Measurements from ENCODE around the gene DIAPH2.
A peak's percentile ranks its signal among the peaks of the same experiment; 100 is the strongest.
"Not testable (repeated sequence)": the region's sequence is repeated elsewhere in the genome, so short reads cannot be mapped to it uniquely, and the experiment has no call there.

The DIAPH2 gene

GRCh38 chrX:96684339-96685209 lies at the start of gene DIAPH2:
DIAPH2 (plus strand) TSS chrX:96684842.
- peak; percentile 23 to 47 for DNase-seq (ENCODE audit: low read depth in 1 of 2, low spot score in 1 of 2)

- DNase-seq (ENCODE audit: low read depth in 1 of 2, low spot score in 1 of 2): no peak
Observed at GRCh38 chrX:96650023-96650422, 34.6 kb upstream of the DIAPH2 start.

- DNase-seq (ENCODE audit: low read depth in 1 of 2, low spot score in 1 of 2): no peak
Observed at GRCh38 chrX:96655947-96656623, 28.6 kb upstream of the DIAPH2 start.

GRCh38 chrX:96682516-96682915 lies 2.1 kb upstream of the DIAPH2 start:
- DNase-seq (ENCODE audit: low read depth in 1 of 2, low spot score in 1 of 2): no peak

GRCh38 chrX:96683997-96684338 lies 674 bp upstream of the DIAPH2 start:
- DNase-seq (ENCODE audit: low read depth in 1 of 2, low spot score in 1 of 2): no peak

GRCh38 chrX:96685210-96686099 lies 813 bp downstream of the DIAPH2 start:
- DNase-seq (ENCODE audit: low read depth in 1 of 2, low spot score in 1 of 2): peak in 1 of 2 donors; percentile 2

- no peak for DNase-seq (ENCODE audit: low read depth in 1 of 2, low spot score in 1 of 2)
Observed at GRCh38 chrX:96687776-96688175, 3.1 kb downstream of the DIAPH2 start.

- no peak for DNase-seq (ENCODE audit: low read depth in 1 of 2, low spot score in 1 of 2)
Observed at GRCh38 chrX:96688789-96689188, 4.1 kb downstream of the DIAPH2 start.

GRCh38 chrX:96689991-96690390 lies 5.3 kb downstream of the DIAPH2 start:
- DNase-seq (ENCODE audit: low read depth in 1 of 2, low spot score in 1 of 2): no peak

GRCh38 chrX:96692454-96692853 lies 7.8 kb downstream of the DIAPH2 start:
- DNase-seq (ENCODE audit: low read depth in 1 of 2, low spot score in 1 of 2): no peak

GRCh38 chrX:96692890-96693289 lies 8.2 kb downstream of the DIAPH2 start:
- DNase-seq (ENCODE audit: low read depth in 1 of 2, low spot score in 1 of 2): no peak

GRCh38 chrX:96693407-96693806 lies 8.8 kb downstream of the DIAPH2 start:
- DNase-seq (ENCODE audit: low read depth in 1 of 2, low spot score in 1 of 2): no peak

- DNase-seq (ENCODE audit: low read depth in 1 of 2, low spot score in 1 of 2): no peak
Observed at GRCh38 chrX:96696462-96696861, 11.8 kb downstream of the DIAPH2 start.

- DNase-seq (ENCODE audit: low read depth in 1 of 2, low spot score in 1 of 2): no peak
Observed at GRCh38 chrX:96700625-96701024, 16.0 kb downstream of the DIAPH2 start.

GRCh38 chrX:96703379-96703778 lies 18.7 kb downstream of the DIAPH2 start:
- DNase-seq (ENCODE audit: low read depth in 1 of 2, low spot score in 1 of 2): no peak

- no peak for DNase-seq (ENCODE audit: low read depth in 1 of 2, low spot score in 1 of 2)
Observed at GRCh38 chrX:96703816-96704215, 19.2 kb downstream of the DIAPH2 start.

- DNase-seq (ENCODE audit: low read depth in 1 of 2, low spot score in 1 of 2): no peak
Observed at GRCh38 chrX:96704629-96705028, 20.0 kb downstream of the DIAPH2 start.

- no peak for DNase-seq (ENCODE audit: low read depth in 1 of 2, low spot score in 1 of 2)
Observed at GRCh38 chrX:96705905-96706304, 21.3 kb downstream of the DIAPH2 start.

- DNase-seq (ENCODE audit: low read depth in 1 of 2, low spot score in 1 of 2): no peak
Observed at GRCh38 chrX:96707804-96708203, 23.2 kb downstream of the DIAPH2 start.

GRCh38 chrX:96710031-96710430 lies 25.4 kb downstream of the DIAPH2 start:
- no peak for DNase-seq (ENCODE audit: low read depth in 1 of 2, low spot score in 1 of 2)

- DNase-seq (ENCODE audit: low read depth in 1 of 2, low spot score in 1 of 2): no peak
Observed at GRCh38 chrX:96713303-96713702, 28.7 kb downstream of the DIAPH2 start.

- not testable (repeated sequence) for DNase-seq (ENCODE audit: low read depth in 1 of 2, low spot score in 1 of 2)
Observed at GRCh38 chrX:96714393-96714792, 29.8 kb downstream of the DIAPH2 start.

All from stimulated activated CD4-positive, alpha-beta T cell treated with anti-CD3 and anti-CD28 coated beads, Interleukin-15, amount 100 ng/mL, for 1 hour (primary cell).